Measurements from ENCODE around the gene CCDC47.

DNA sequence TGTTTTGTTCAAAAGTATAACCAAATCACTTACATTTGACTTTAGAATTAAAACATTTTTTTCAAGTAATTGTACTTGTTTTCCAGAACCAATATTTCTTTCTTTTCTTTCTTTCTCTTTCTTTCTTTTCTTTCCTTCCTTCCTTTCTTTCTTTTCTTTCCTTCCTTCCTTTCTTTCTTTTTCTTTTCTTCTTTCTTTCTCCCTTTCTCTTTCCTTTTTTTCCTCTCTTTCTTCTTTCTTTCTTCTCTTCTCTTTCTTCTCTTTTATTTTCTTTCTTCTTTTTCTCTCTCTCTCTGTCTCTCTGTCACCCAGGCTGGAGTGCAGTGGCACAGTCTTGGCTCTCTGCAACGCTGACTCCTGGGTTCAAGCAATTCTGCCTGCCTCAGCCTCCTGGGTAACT is 27.4 kb upstream of the CCDC47 start:
- TF ChIP-seq POLR2A (IDR thresholded peaks at IDR 0.05) = no peak
- TF ChIP-seq, protein P1, sequence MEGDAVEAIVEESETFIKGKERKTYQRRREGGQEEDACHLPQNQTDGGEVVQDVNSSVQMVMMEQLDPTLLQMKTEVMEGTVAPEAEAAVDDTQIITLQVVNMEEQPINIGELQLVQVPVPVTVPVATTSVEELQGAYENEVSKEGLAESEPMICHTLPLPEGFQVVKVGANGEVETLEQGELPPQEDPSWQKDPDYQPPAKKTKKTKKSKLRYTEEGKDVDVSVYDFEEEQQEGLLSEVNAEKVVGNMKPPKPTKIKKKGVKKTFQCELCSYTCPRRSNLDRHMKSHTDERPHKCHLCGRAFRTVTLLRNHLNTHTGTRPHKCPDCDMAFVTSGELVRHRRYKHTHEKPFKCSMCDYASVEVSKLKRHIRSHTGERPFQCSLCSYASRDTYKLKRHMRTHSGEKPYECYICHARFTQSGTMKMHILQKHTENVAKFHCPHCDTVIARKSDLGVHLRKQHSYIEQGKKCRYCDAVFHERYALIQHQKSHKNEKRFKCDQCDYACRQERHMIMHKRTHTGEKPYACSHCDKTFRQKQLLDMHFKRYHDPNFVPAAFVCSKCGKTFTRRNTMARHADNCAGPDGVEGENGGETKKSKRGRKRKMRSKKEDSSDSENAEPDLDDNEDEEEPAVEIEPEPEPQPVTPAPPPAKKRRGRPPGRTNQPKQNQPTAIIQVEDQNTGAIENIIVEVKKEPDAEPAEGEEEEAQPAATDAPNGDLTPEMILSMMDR (IDR thresholded peaks at IDR 0.05) = no peak

All from right lobe of liver (tissue), 4 donors.